ENCODE data around the gene ENPEP.

Gene ENPEP

GRCh38 chr4:110508827-110509710 lies 33.1 kb downstream of the ENPEP start:
- peak; percentile 34; the same call in 1 of the 2 replicates for TF ChIP-seq CTCF (IDR thresholded peaks at IDR 0.05)

GRCh38 chr4:110510277-110510676 lies 34.3 kb downstream of the ENPEP start:
- TF ChIP-seq CTCF (IDR thresholded peaks at IDR 0.05) = no peak

- TF ChIP-seq CTCF (IDR thresholded peaks at IDR 0.05) = peak; percentile 56
These were observed 35.1 kb downstream of the ENPEP start for GRCh38 chr4:110510955-110511544.

GRCh38 chr4:110512901-110513300 lies 36.9 kb downstream of the ENPEP start:
- TF ChIP-seq CTCF (IDR thresholded peaks at IDR 0.05) = no peak

- peak; percentile 56 for TF ChIP-seq CTCF (IDR thresholded peaks at IDR 0.05)
These were observed 39.0 kb downstream of the ENPEP start for GRCh38 chr4:110514889-110515479.

GRCh38 chr4:110515676-110516075 lies 39.7 kb downstream of the ENPEP start:
- TF ChIP-seq CTCF (IDR thresholded peaks at IDR 0.05) = no peak

GRCh38 chr4:110516106-110516922 lies 40.4 kb downstream of the ENPEP start:
- TF ChIP-seq CTCF (IDR thresholded peaks at IDR 0.05) = peak; percentile 76
